Measurements from ENCODE around the gene GPR75.
A peak's percentile ranks its signal among the peaks of the same experiment; 100 is the strongest.
"Not testable (repeated sequence)": the region's sequence is repeated elsewhere in the genome, so short reads cannot be mapped to it uniquely, and the experiment has no call there.

The GPR75 gene

GRCh38 chr2:53841651-53842050 is 18.1 kb downstream of the GPR75 start:
- H3K27me3 Mint-ChIP-seq; H3K27ac Mint-ChIP-seq; H3K9me3 Mint-ChIP-seq; ATAC-seq (replicated peaks); DNase-seq; H3K4me3 Mint-ChIP-seq; H3K36me3 Mint-ChIP-seq (ENCODE audit: insufficient read depth): not testable (repeated sequence)
- H3K4me1 Mint-ChIP-seq (ENCODE audit: low read depth in 2 of 2): peaks cover 3 to 12% of the 10 kb centered on the region in 2 donors

- Mint-ChIP-seq H3K27ac (no peak overlapping the region), H3K9me3 (peaks cover 0 to 2% of the 10 kb centered on the region in 2 donors), H3K27me3 (no peaks in the 10 kb centered on the region), H3K36me3 (ENCODE audit: insufficient read depth) (no peaks in the 10 kb centered on the region), H3K4me1 (ENCODE audit: low read depth in 2 of 2) (peaks cover 2 to 8% of the 10 kb centered on the region in 2 donors), H3K4me3 (no peak overlapping the region)
- no peak for DNase-seq
- no peak for ATAC-seq (replicated peaks)
Measured at GRCh38 chr2:53840580-53840979, 19.2 kb downstream of the GPR75 start.

- H3K36me3 Mint-ChIP-seq (ENCODE audit: insufficient read depth): not testable (repeated sequence)
Measured at GRCh38 chr2:53829980-53830290, 29.8 kb downstream of the GPR75 start.

GRCh38 chr2:53829273-53829979 is 30.3 kb downstream of the GPR75 start:
- Mint-ChIP-seq H3K36me3 (ENCODE audit: insufficient read depth) (no peaks in the 10 kb centered on the region), H3K4me1 (ENCODE audit: low read depth in 2 of 2) (no peaks in the 10 kb centered on the region), H3K27me3 (no peaks in the 10 kb centered on the region), H3K4me3 (no peak overlapping the region), H3K27ac (no peak overlapping the region), H3K9me3 (peaks cover 0 to 11% of the 10 kb centered on the region in 2 donors)
- ATAC-seq (replicated peaks): no peak
- no peak for DNase-seq

More at GRCh38 chr2:53829980-53830290, 29.8 kb downstream of the GPR75 start:
- H3K27ac Mint-ChIP-seq; DNase-seq; H3K27me3 Mint-ChIP-seq; H3K4me3 Mint-ChIP-seq; ATAC-seq (replicated peaks); H3K4me1 Mint-ChIP-seq (ENCODE audit: low read depth in 2 of 2): not testable (repeated sequence)
- H3K9me3 Mint-ChIP-seq: peaks cover 0 to 11% of the 10 kb centered on the region in 2 donors

- peaks cover 0 to 11% of the 10 kb centered on the region in 2 donors for H3K9me3 Mint-ChIP-seq
- H3K27ac Mint-ChIP-seq: no peak overlapping the region
- H3K36me3 Mint-ChIP-seq (ENCODE audit: insufficient read depth): peaks cover 4% of the 10 kb centered on the region
- DNase-seq (no peak), ATAC-seq (replicated peaks) (no peak)
- H3K4me1 Mint-ChIP-seq (ENCODE audit: low read depth in 2 of 2): no peaks in the 10 kb centered on the region
- no peak overlapping the region for H3K4me3 Mint-ChIP-seq
- H3K27me3 Mint-ChIP-seq: no peaks in the 10 kb centered on the region
Measured at GRCh38 chr2:53828331-53828730, 31.4 kb downstream of the GPR75 start.

- H3K36me3 Mint-ChIP-seq (ENCODE audit: insufficient read depth): peaks cover 5% of the 10 kb centered on the region
- H3K27ac Mint-ChIP-seq: no peak overlapping the region
- H3K27me3 Mint-ChIP-seq: no peaks in the 10 kb centered on the region
- no peak for DNase-seq
- no peak overlapping the region for H3K4me3 Mint-ChIP-seq
- ATAC-seq (replicated peaks): no peak
- H3K4me1 Mint-ChIP-seq (ENCODE audit: low read depth in 2 of 2): no peaks in the 10 kb centered on the region
- H3K9me3 Mint-ChIP-seq: peaks cover 0 to 11% of the 10 kb centered on the region in 2 donors
Measured at GRCh38 chr2:53827398-53828175, 32.2 kb downstream of the GPR75 start.

- Mint-ChIP-seq H3K4me3 (no peak overlapping the region), H3K36me3 (ENCODE audit: insufficient read depth) (peaks cover 5% of the 10 kb centered on the region), H3K9me3 (peaks cover 0 to 11% of the 10 kb centered on the region in 2 donors), H3K4me1 (ENCODE audit: low read depth in 2 of 2) (no peaks in the 10 kb centered on the region), H3K27ac (no peak overlapping the region), H3K27me3 (no peaks in the 10 kb centered on the region)
- DNase-seq (no peak), ATAC-seq (replicated peaks) (no peak)
Measured at GRCh38 chr2:53826587-53827397, 33.0 kb downstream of the GPR75 start.

- peaks cover 0 to 11% of the 10 kb centered on the region in 2 donors for H3K9me3 Mint-ChIP-seq
- peaks cover 5% of the 10 kb centered on the region for H3K36me3 Mint-ChIP-seq (ENCODE audit: insufficient read depth)
- DNase-seq (no peak), ATAC-seq (replicated peaks) (no peak)
- H3K27me3 Mint-ChIP-seq: no peaks in the 10 kb centered on the region
- H3K4me1 Mint-ChIP-seq (ENCODE audit: low read depth in 2 of 2): no peaks in the 10 kb centered on the region
- no peak overlapping the region for H3K27ac Mint-ChIP-seq
- no peak overlapping the region for H3K4me3 Mint-ChIP-seq
Measured at GRCh38 chr2:53826030-53826410, 33.7 kb downstream of the GPR75 start.

- H3K36me3 Mint-ChIP-seq (ENCODE audit: insufficient read depth): peaks cover 11% of the 10 kb centered on the region
- not testable (repeated sequence) for H3K27me3 Mint-ChIP-seq; H3K4me3 Mint-ChIP-seq; H3K4me1 Mint-ChIP-seq (ENCODE audit: low read depth in 2 of 2); ATAC-seq (replicated peaks); DNase-seq; H3K27ac Mint-ChIP-seq; H3K9me3 Mint-ChIP-seq
Measured at GRCh38 chr2:53823639-53824038, 36.1 kb downstream of the GPR75 start.

- Mint-ChIP-seq H3K9me3 (no peaks in the 10 kb centered on the region), H3K4me1 (ENCODE audit: low read depth in 2 of 2) (no peaks in the 10 kb centered on the region), H3K27ac (no peak overlapping the region), H3K27me3 (no peaks in the 10 kb centered on the region), H3K4me3 (no peak overlapping the region), H3K36me3 (ENCODE audit: insufficient read depth) (peaks cover 24% of the 10 kb centered on the region)
- ATAC-seq (replicated peaks) (no peak), DNase-seq (no peak)
Measured at GRCh38 chr2:53821810-53822209, 38.0 kb downstream of the GPR75 start.

GRCh38 chr2:53820711-53821110 is 39.1 kb downstream of the GPR75 start:
- ATAC-seq (replicated peaks) (no peak), DNase-seq (no peak)
- H3K4me1 Mint-ChIP-seq (ENCODE audit: low read depth in 2 of 2): no peaks in the 10 kb centered on the region
- H3K36me3 Mint-ChIP-seq (ENCODE audit: insufficient read depth): peaks cover 35% of the 10 kb centered on the region
- no peaks in the 10 kb centered on the region for H3K27me3 Mint-ChIP-seq
- no peaks in the 10 kb centered on the region for H3K9me3 Mint-ChIP-seq
- H3K4me3 Mint-ChIP-seq: no peak overlapping the region
- H3K27ac Mint-ChIP-seq: peak overlapping the region in 1 of 2 donors; percentile 33

- Mint-ChIP-seq H3K27me3 (no peaks in the 10 kb centered on the region), H3K4me3 (no peak overlapping the region), H3K27ac (peak overlapping the region in 1 of 2 donors; percentile 33), H3K36me3 (ENCODE audit: insufficient read depth) (peaks cover 42% of the 10 kb centered on the region), H3K9me3 (no peaks in the 10 kb centered on the region), H3K4me1 (ENCODE audit: low read depth in 2 of 2) (no peaks in the 10 kb centered on the region)
- no peak for DNase-seq
- no peak for ATAC-seq (replicated peaks)
Measured at GRCh38 chr2:53820048-53820447, 39.7 kb downstream of the GPR75 start.

GRCh38 chr2:53819634-53820033 is 40.1 kb downstream of the GPR75 start:
- Mint-ChIP-seq H3K4me3 (no peak overlapping the region), H3K4me1 (ENCODE audit: low read depth in 2 of 2) (no peaks in the 10 kb centered on the region), H3K27me3 (no peaks in the 10 kb centered on the region), H3K36me3 (ENCODE audit: insufficient read depth) (peaks cover 46% of the 10 kb centered on the region), H3K27ac (peak overlapping the region in 1 of 2 donors; percentile 33), H3K9me3 (no peaks in the 10 kb centered on the region)
- ATAC-seq (replicated peaks) (no peak), DNase-seq (no peak)

All from effector memory CD8-positive, alpha-beta T cell (primary cell).